ENCODE results near the gene TMEM245.

Gene TMEM245

GRCh38 chr9:109163194-109163593, 43.4 kb upstream of the TMEM245 start:
- TF ChIP-seq, protein P1, sequence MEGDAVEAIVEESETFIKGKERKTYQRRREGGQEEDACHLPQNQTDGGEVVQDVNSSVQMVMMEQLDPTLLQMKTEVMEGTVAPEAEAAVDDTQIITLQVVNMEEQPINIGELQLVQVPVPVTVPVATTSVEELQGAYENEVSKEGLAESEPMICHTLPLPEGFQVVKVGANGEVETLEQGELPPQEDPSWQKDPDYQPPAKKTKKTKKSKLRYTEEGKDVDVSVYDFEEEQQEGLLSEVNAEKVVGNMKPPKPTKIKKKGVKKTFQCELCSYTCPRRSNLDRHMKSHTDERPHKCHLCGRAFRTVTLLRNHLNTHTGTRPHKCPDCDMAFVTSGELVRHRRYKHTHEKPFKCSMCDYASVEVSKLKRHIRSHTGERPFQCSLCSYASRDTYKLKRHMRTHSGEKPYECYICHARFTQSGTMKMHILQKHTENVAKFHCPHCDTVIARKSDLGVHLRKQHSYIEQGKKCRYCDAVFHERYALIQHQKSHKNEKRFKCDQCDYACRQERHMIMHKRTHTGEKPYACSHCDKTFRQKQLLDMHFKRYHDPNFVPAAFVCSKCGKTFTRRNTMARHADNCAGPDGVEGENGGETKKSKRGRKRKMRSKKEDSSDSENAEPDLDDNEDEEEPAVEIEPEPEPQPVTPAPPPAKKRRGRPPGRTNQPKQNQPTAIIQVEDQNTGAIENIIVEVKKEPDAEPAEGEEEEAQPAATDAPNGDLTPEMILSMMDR (IDR thresholded peaks at IDR 0.05; ENCODE audit: borderline replicate concordance, insufficient read depth, low read depth, low read length), result no peak
- no peak overlapping the region for H3K4me3 ChIP-seq (ENCODE audit: low read depth, low read length)

DNA sequence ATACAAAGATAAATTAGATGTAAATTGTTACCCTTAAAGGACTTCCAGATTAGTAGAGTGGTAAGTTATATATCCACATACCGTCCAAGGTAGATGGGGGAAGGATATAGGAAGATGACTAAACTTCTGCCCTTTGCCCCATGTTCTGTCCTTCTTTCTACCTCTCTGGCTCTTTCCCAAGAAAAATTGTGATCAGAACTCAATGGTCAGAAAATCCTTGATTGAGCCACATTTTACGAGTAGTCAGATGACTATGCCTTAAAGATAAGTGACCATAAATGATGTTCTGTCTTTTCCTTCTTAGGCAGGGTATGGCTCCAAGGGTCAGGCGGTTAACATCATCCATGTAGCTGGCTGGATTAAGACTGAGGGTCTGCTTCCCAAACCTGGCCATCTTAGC, 42.9 kb upstream of the TMEM245 start:
- TF ChIP-seq, protein P1 (IDR thresholded peaks at IDR 0.05; ENCODE audit: borderline replicate concordance, insufficient read depth, low read depth, low read length), result no peak
- H3K4me3 ChIP-seq (ENCODE audit: low read depth, low read length), result no peak overlapping the region

- TF ChIP-seq, protein P1 (IDR thresholded peaks at IDR 0.05; ENCODE audit: borderline replicate concordance, insufficient read depth, low read depth, low read length), result no peak
Observed at GRCh38 chr9:109161471-109161870, 41.7 kb upstream of the TMEM245 start.

DNA sequence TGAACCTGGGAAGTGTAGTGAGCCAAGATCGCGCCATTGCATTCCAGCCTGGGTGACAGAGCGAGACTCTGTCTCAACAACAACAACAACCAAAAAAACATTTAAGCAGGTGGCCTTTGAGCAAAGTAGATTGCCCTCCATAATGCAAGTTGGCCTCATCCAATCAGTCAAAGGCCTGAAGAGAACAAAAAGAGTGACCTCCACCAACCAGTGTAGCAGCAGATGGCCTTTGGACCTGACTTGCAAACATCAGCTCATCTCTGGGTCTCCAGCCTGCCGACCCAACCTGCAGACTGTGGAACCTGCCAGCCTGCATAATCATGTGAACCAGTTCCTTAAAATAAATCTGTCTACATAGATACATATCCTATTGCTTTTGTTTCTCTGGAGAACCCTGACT, 39.8 kb upstream of the TMEM245 start:
- H3K4me3 ChIP-seq (ENCODE audit: low read depth, low read length), result no peak overlapping the region
- TF ChIP-seq, protein P1 (IDR thresholded peaks at IDR 0.05; ENCODE audit: borderline replicate concordance, insufficient read depth, low read depth, low read length), result no peak

More at GRCh38 chr9:109161471-109161870, 41.7 kb upstream of the TMEM245 start:
- H3K4me3 ChIP-seq (ENCODE audit: low read depth, low read length), result no peak overlapping the region

GRCh38 chr9:109158651-109159050, 38.9 kb upstream of the TMEM245 start:
- no peak overlapping the region for H3K4me3 ChIP-seq (ENCODE audit: low read depth, low read length)
- TF ChIP-seq, protein P1 (IDR thresholded peaks at IDR 0.05; ENCODE audit: borderline replicate concordance, insufficient read depth, low read depth, low read length), result no peak

DNA sequence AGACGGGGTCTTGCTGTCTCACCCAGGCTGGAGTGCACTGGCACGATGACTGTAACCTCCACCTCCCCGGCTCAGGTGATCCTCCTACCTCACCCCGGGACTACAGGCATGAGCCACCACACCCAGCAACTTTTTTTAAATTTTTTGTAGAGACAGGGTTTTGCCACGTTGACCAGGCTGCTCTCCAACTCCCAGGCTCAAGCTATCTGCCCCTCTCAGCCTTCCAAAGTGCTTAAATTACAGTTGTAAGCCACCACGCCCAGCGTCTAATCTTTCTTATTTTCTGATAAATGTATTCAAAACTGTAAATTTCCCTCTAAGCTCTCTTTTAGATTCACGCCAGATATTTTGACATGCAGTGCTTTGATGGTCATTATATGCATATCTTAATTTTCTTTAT, 37.0 kb upstream of the TMEM245 start:
- TF ChIP-seq, protein P1 (IDR thresholded peaks at IDR 0.05; ENCODE audit: borderline replicate concordance, insufficient read depth, low read depth, low read length), result no peak

DNA sequence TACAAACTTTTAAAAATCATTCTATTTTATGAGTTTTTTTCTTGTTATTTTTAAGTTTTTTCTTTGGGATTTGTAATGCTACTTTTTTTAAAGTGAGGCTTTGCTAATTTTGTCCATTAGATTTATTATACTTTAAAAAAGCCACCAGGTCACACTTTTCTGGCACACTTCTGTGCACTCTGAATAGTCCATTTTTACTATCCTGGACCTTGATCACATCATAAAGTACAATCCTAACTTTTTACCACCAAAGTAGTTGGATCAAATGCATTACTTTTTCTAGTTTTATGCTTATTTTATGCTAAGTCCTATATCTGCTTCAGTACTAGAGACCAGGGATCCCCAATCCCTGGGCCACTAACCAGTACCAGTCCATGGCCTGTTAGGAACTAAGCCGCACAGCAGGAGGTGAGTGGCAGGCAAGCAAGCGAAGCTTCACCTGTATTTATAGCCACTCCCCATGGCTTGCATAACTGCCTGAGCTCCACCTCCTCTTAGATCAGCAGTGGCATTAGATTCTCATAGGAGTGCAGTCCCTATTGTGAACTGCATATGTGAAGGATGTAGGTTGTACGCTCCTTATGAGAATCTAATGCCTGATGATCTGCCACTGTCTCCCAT, 31.3 kb upstream of the TMEM245 start:
- TF ChIP-seq, protein P1 (IDR thresholded peaks at IDR 0.05; ENCODE audit: borderline replicate concordance, insufficient read depth, low read depth, low read length), result no peak
- no peak overlapping the region for H3K4me3 ChIP-seq (ENCODE audit: low read depth, low read length)

More for the DNA sequence above, 37.0 kb upstream of the TMEM245 start:
- H3K4me3 ChIP-seq (ENCODE audit: low read depth, low read length), result no peak overlapping the region
